SK-N-SH (cell line): Measurements from ENCODE around the gene NEBL. TPM values are rescaled to one million over a fixed set of nuclear protein-coding genes. Genes with fewer than 3 reads are reported as not detected.

Experiments used
- CTCF ChIA-PET: fragments of 300-600, 350-600 bp; formaldehyde crosslinking; extraction: SDS; loops from one replicate; lab custom pipeline; 2021; lab: Yijun Ruan, JAX
- POLR2A ChIA-PET: fragments of 350-600 bp; sonication (Branson Sonifier 250); formaldehyde crosslinking; extraction: SDS; loops from one replicate; lab custom pipeline; 2020; ENCODE audit warnings: antibody characterized with exemption, inconsistent platforms; lab: Yijun Ruan, JAX
- DNase-seq: peaks from one replicate; pipeline ENCODE4 v3.0.0; 2012
- H2AFZ ChIP-seq: fragments of 200-600 bp; sonication (generic); 2 replicates; pipeline ENCODE4 v1.8.1; 2016; ENCODE audit warnings: antibody characterized with exemption, mild to moderate bottlenecking, low read depth
- H3F3A ChIP-seq: fragments of 200-600 bp; sonication (generic); replicated peaks from 2 replicates; pipeline ENCODE3; 2016; ENCODE audit warnings: antibody characterized with exemption, mild to moderate bottlenecking; ENCODE audit not compliant: insufficient read depth
- H3K27ac ChIP-seq, 2 experiments: fragments of 200-500 bp in 1 of 2; fragments of 200-600 bp in 1 of 2; sonication (Bioruptor generic) in 1 of 2; sonication (generic), shearing (Covaris generic) in 1 of 2; 2 replicates each; pipeline versions ENCODE4 v1.5.1 to v1.6.1; 2014 to 2016; ENCODE audit warnings: low read depth in 2 of 2, inconsistent platforms in 1 of 2, low read length in 1 of 2, mild to moderate bottlenecking in 1 of 2, mixed read lengths in 1 of 2
- H3K27me3 ChIP-seq: fragments of 200-600 bp; sonication (generic), shearing (Covaris generic); 2 replicates; pipeline ENCODE4 v1.6.1; 2016; ENCODE audit warnings: mixed run types; ENCODE audit not compliant: insufficient read depth
- H3K36me3 ChIP-seq, 2 experiments: fragments of 200-500 bp in 1 of 2; fragments of 200-600 bp in 1 of 2; sonication (Bioruptor generic) in 1 of 2; sonication (generic) in 1 of 2; replicated peaks in 1 of 2; 2 replicates each; pipeline versions ENCODE3 to v1.5.1; 2014 to 2016; ENCODE audit warnings: low read length in 1 of 2, mild to moderate bottlenecking in 1 of 2; ENCODE audit not compliant: insufficient read depth in 2 of 2, control insufficient read depth in 1 of 2
- H3K4me1 ChIP-seq, 2 experiments: fragments of 200-500 bp in 1 of 2; fragments of 200-600 bp in 1 of 2; sonication (Bioruptor generic) in 1 of 2; sonication (generic), shearing (Covaris generic) in 1 of 2; 2 replicates each; pipeline versions ENCODE4 v1.5.1 to v1.6.1; 2014 to 2016; ENCODE audit warnings: low read depth in 1 of 2, low read length in 1 of 2, mixed run types in 1 of 2; ENCODE audit not compliant: insufficient read depth in 2 of 2, control insufficient read depth in 1 of 2
- H3K4me2 ChIP-seq: fragments of 200-600 bp; sonication (generic), shearing (Covaris generic); 2 replicates; pipeline ENCODE4 v1.6.1; 2017; ENCODE audit warnings: mixed run types
- H3K4me3 ChIP-seq, 2 experiments: fragments of 200-500 bp in 1 of 2; fragments of 200-600 bp in 1 of 2; sonication (Bioruptor generic) in 1 of 2; sonication (generic), shearing (Covaris generic) in 1 of 2; 2 replicates each; pipeline versions ENCODE4 v1.5.1 to v1.8.1; 2014 to 2016; ENCODE audit warnings: low read depth in 2 of 2, inconsistent platforms in 1 of 2, low read length in 1 of 2, mild to moderate bottlenecking in 1 of 2, mixed read lengths in 1 of 2, moderate library complexity in 1 of 2
- H3K79me2 ChIP-seq: fragments of 200-600 bp; sonication (generic); 2 replicates; pipeline ENCODE4 v1.8.1; 2017; ENCODE audit warnings: mild to moderate bottlenecking; ENCODE audit not compliant: insufficient read depth
- H3K9ac ChIP-seq: fragments of 200-600 bp; sonication (generic); 2 replicates; pipeline ENCODE4 v1.6.1; 2017; ENCODE audit warnings: mixed run types
- H3K9me2 ChIP-seq: fragments of 200-600 bp; sonication (generic); 2 replicates; pipeline ENCODE4 v1.6.1; 2017; ENCODE audit warnings: mixed run types
- H3K9me3 ChIP-seq: fragments of 200-600 bp; sonication (generic); 2 replicates; pipeline ENCODE4 v1.6.1; 2017; ENCODE audit warnings: mixed run types, mild to moderate bottlenecking, moderate library complexity
- H4K20me1 ChIP-seq: fragments of 200-600 bp; sonication (generic); 2 replicates; pipeline ENCODE4 v1.6.1; 2017; ENCODE audit warnings: mild to moderate bottlenecking, mixed run types; ENCODE audit not compliant: insufficient read depth
- CHD2 ChIP-seq: fragments of 150-350 bp; IDR thresholded peaks from 2 replicates; pipeline ENCODE4 v1.6.1; 2018; ENCODE audit warnings: low read length; ENCODE audit not compliant: partially characterized antibody
- ELF1 ChIP-seq: IDR thresholded peaks from 2 replicates; pipeline ENCODE4 v1.4.0; 2012
- EP300 ChIP-seq, 2 experiments: IDR thresholded peaks; 2 replicates each; pipeline versions ENCODE4 v1.4.0 to v1.6.1; 2012; ENCODE audit warnings: borderline replicate concordance in 1 of 2, low read depth in 1 of 2, low read length in 1 of 2
- FOSL2 ChIP-seq: IDR thresholded peaks from 2 replicates; pipeline ENCODE4 v1.4.0; 2012; ENCODE audit warnings: low read depth, mild to moderate bottlenecking, moderate library complexity, borderline replicate concordance
- FOXM1 ChIP-seq: IDR thresholded peaks from 2 replicates; pipeline ENCODE4 v1.4.0; 2012; ENCODE audit warnings: low read depth, mild to moderate bottlenecking
- GABPA ChIP-seq: IDR thresholded peaks from 2 replicates; pipeline ENCODE4 v1.4.0; 2012; ENCODE audit warnings: low read depth, mild to moderate bottlenecking
- GATA2 ChIP-seq: sonication (generic); formaldehyde crosslinking; IDR thresholded peaks from 2 replicates; pipeline ENCODE4 v1.5.0; 2020; ENCODE audit warnings: mild to moderate bottlenecking, missing genetic modification reagents
- MEF2A ChIP-seq: IDR thresholded peaks from 2 replicates; pipeline ENCODE4 v1.4.0; 2012; ENCODE audit warnings: low read depth, borderline replicate concordance
- MXI1 ChIP-seq: IDR thresholded peaks from 2 replicates; pipeline ENCODE4 v1.6.1; 2012; ENCODE audit warnings: mild to moderate bottlenecking, low read depth, low read length, improper control_type of control experiment
- PBX3 ChIP-seq: IDR thresholded peaks from 2 replicates; pipeline ENCODE4; 2012
- POLR2AphosphoS5 ChIP-seq: IDR thresholded peaks from 2 replicates; pipeline ENCODE4 v1.6.1; 2012; ENCODE audit warnings: low read depth, low read length
- REST ChIP-seq: IDR thresholded peaks from 2 replicates; pipeline ENCODE4 v1.6.1; 2012; ENCODE audit warnings: mild to moderate bottlenecking, low read depth, low read length, moderate library complexity
- RXRA ChIP-seq: IDR thresholded peaks from 2 replicates; pipeline ENCODE4 v1.4.0; 2012; ENCODE audit warnings: low read depth, mild to moderate bottlenecking, borderline replicate concordance
- SMC3 ChIP-seq: IDR thresholded peaks from 2 replicates; pipeline ENCODE4 v1.6.1; 2012; ENCODE audit warnings: low read depth, low read length, improper control_type of control experiment
- TAF1 ChIP-seq: IDR thresholded peaks from 2 replicates; pipeline ENCODE4 v1.6.1; 2012; ENCODE audit warnings: low read depth, mild to moderate bottlenecking, low read length, moderate library complexity, borderline replicate concordance
- TCF12 ChIP-seq: IDR thresholded peaks from 2 replicates; pipeline ENCODE4 v1.4.0; 2012
- TEAD4 ChIP-seq: IDR thresholded peaks from 2 replicates; pipeline ENCODE4 v1.4.0; 2012; ENCODE audit warnings: mild to moderate bottlenecking, borderline replicate concordance; ENCODE audit not compliant: insufficient read depth
- USF1 ChIP-seq: IDR thresholded peaks from 2 replicates; pipeline ENCODE4 v1.4.0; 2012; ENCODE audit warnings: low read depth, borderline replicate concordance
- USF2 ChIP-seq: fragments of 150-350 bp; IDR thresholded peaks from 2 replicates; pipeline ENCODE4 v1.6.1; 2017; ENCODE audit warnings: antibody characterized with exemption, low read length, low read depth, borderline replicate concordance
- ZBTB33 ChIP-seq: IDR thresholded peaks from 2 replicates; pipeline ENCODE4 v1.4.0; 2012; ENCODE audit warnings: low read depth, borderline replicate concordance
- WGBS: methylation state at CpG from one replicate; pipeline ENCODE4 v1.1.6; 2017; ENCODE audit warnings: low lambda C conversion rate; 5-methylcytosine and 5-hydroxymethylcytosine counted together
- polyA plus RNA-seq, 3 experiments: library from polyadenylated mRNA; depleted of rRNA; stranded (reverse); fragments of >200 nt; gene quantifications; 2 replicates each; pipeline ENCODE4 v1.2.3, GENCODE V29; 2012

NEBL gene
- polyA plus RNA-seq, 1 of the 3 experiments (the other 2 are of a cell fraction): 0.58 TPM

GRCh38 chr10:20877554-20877953, 19.6 kb downstream of the NEBL start (continued):
- TF ChIP-seq USF2 (no peak), ZBTB33 (no peak), MXI1 (no peak), SMC3 (no peak), POLR2AphosphoS5 (no peak), FOSL2 (no peak), CHD2 (no peak)

GRCh38 chr10:20874261-20874660, 22.9 kb downstream of the NEBL start:
- ChIA-PET CTCF (interaction anchor here (1.2 kb wide), 1 partner anchor 15 kb away, joined by 3 read pairs; no protein-coding TSS in a partner anchor), POLR2A (no interaction called here)
- Histone ChIP-seq H3K79me2 (no peaks in the 10 kb centered on the region), H3K36me3 (peaks cover 0 to 2% of the 10 kb centered on the region in 2 experiments), H3K4me1 (peaks cover 0 to 7% of the 10 kb centered on the region in 2 experiments; a peak in 2 of 4 replicates), H4K20me1 (no peaks in the 10 kb centered on the region), H3K27ac (peak overlapping the region in 1 of 2 experiments; percentile 22; a peak in 1 of 4 replicates), H3K4me2 (no peak overlapping the region), H3K27me3 (no peaks in the 10 kb centered on the region), H3K9me3 (no peaks in the 10 kb centered on the region), H2AFZ (no peak overlapping the region), H3K9ac (no peak overlapping the region), H3F3A (no peaks in the 10 kb centered on the region), H3K9me2 (no peaks in the 10 kb centered on the region), H3K4me3 (no peak overlapping the region)
- DNase-seq: no peak
- WGBS: 80% methylated on average over 2 of the region's 2 CpGs
- no peak for TF ChIP-seq REST
- TF ChIP-seq TEAD4: no peak
- TF ChIP-seq CHD2: no peak
- TF ChIP-seq GABPA: no peak
- TF ChIP-seq USF2: no peak
- TF ChIP-seq USF1: no peak
- TF ChIP-seq TAF1: no peak
- no peak for TF ChIP-seq RXRA
- no peak for TF ChIP-seq ELF1
- TF ChIP-seq MXI1: no peak
- no peak for TF ChIP-seq EP300 (IDR thresholded peaks at IDR 0.05; ENCODE audit: borderline replicate concordance in 1 of 2, low read depth in 1 of 2, low read length in 1 of 2)
- TF ChIP-seq PBX3: no peak
- no peak for TF ChIP-seq SMC3
- no peak for TF ChIP-seq FOXM1
- TF ChIP-seq MEF2A: no peak
- no peak for TF ChIP-seq POLR2AphosphoS5
- TF ChIP-seq GATA2: no peak
- no peak for TF ChIP-seq TCF12
